H1 (cell line): Measurements from ENCODE around the gene SARNP. TPM values are rescaled to one million over a fixed set of nuclear protein-coding genes. Genes with fewer than 3 reads are reported as not detected.

ENCODE experiments used
- CEBPB ChIP-seq: IDR thresholded peaks from 2 replicates; pipeline ENCODE4 v1.6.1; 2012; ENCODE audit warnings: low read depth, low read length
- EP300 ChIP-seq, 2 experiments: IDR thresholded peaks; 1 replicate in 1 of 2; 2 replicates in 1 of 2; pipeline ENCODE4 v1.6.1; 2011 to 2012; ENCODE audit warnings: low read depth in 2 of 2, low read length in 2 of 2, mild to moderate bottlenecking in 2 of 2, borderline replicate concordance in 1 of 2, inconsistent platforms in 1 of 2, moderate library complexity in 1 of 2
- HDAC2 ChIP-seq, 2 experiments: fragments of 300-600 bp in 1 of 2; sonication (generic) in 1 of 2; IDR thresholded peaks; 2 replicates each; pipeline ENCODE4 v1.6.1; 2011 to 2012; ENCODE audit warnings: low read depth in 2 of 2, low read length in 2 of 2, mild to moderate bottlenecking in 2 of 2, moderate library complexity in 2 of 2, borderline replicate concordance in 1 of 2, inconsistent platforms in 1 of 2
- POLR2AphosphoS5 ChIP-seq: IDR thresholded peaks from 2 replicates; pipeline ENCODE4 v1.6.1; 2011; ENCODE audit warnings: low read depth, low read length
- SRF ChIP-seq: IDR thresholded peaks from 2 replicates; pipeline ENCODE4 v1.6.1; 2011; ENCODE audit warnings: mild to moderate bottlenecking, low read depth, low read length, moderate library complexity
- TAF7 ChIP-seq: optimal IDR thresholded peaks from 2 replicates; pipeline ENCODE3; 2011; ENCODE audit warnings: low read depth, mild to moderate bottlenecking, inconsistent platforms, low read length, moderate library complexity, borderline replicate concordance
- TEAD4 ChIP-seq: IDR thresholded peaks from 2 replicates; pipeline ENCODE4 v1.6.1; 2012; ENCODE audit warnings: low read depth, low read length, inconsistent platforms, mixed read lengths
- YY1 ChIP-seq: IDR thresholded peaks from 2 replicates; pipeline ENCODE4 v1.6.1; 2011; ENCODE audit warnings: low read depth, mild to moderate bottlenecking, low read length
- polyA plus RNA-seq, 7 experiments: library from polyadenylated mRNA; depleted of rRNA in 3 of 7; stranded (reverse) in 5 of 7; unstranded in 2 of 7; fragments of >200 nt in 5 of 7; fragments of 200-250 nt in 2 of 7; gene quantifications; 1 replicate in 5 of 7; 2 replicates in 1 of 7; 4 replicates in 1 of 7; pipeline versions ENCODE4 v1.2.1 to v1.2.3, GENCODE V29; 2011 to 2013; ENCODE audit warnings: missing spikeins in 2 of 7, mixed read lengths in 2 of 7
- total RNA-seq: library from RNA; stranded (reverse); fragmentation: NEBNext Ultra II Directional; extraction: Animal tissue kit (Norgen Biotek cat#: 25700); gene quantifications from 2 replicates; pipeline ENCODE4 v1.2.1, GENCODE V29; 2021
- TF ChIP-seq, protein P1 (sequence below): IDR thresholded peaks from 2 replicates; pipeline ENCODE4 v1.6.1; 2012; ENCODE audit warnings: inconsistent platforms

Gene SARNP
- total and polyA plus RNA-seq, 2 of the 8 experiments (the other 6 are each of a cell fraction or from before 2014, with no cell fraction given) = 114 to 226 TPM

DNA sequence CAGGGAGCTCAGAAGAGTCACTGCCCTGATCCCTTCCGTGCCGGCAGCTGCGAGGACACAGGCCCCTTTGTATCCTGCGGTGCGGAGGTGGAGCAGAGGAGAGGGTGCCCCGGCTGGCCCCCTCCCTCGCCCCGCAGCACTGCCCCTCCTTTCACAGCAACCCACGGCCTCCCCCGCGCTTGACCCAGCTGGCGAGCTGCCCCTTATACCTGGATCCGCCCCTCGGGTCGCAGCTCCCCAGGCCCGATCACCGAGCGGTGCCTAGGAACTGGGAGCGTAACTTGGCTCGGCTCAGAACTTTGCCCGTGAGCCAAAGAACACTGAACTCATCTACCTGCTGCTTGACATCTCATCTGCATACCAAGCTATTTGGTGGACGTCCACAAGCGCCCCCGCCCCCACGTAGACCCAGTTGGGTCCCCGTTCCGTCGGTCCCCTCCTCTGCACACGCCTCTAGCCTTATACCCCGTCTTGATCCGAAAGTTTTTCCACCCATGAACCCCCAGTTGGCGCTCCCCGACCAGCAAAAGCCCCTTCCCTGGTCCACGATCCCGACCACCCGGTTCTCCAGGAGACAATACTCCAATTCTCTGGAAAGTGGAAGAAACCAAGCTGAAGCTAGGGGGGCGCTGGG lies 12.6 kb upstream of the SARNP start (continued):
- no peak for TF ChIP-seq SRF
- TF ChIP-seq, protein P1, sequence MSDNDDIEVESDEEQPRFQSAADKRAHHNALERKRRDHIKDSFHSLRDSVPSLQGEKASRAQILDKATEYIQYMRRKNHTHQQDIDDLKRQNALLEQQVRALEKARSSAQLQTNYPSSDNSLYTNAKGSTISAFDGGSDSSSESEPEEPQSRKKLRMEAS = no peak
- peak; percentile 80 for TF ChIP-seq TEAD4
- no peak for TF ChIP-seq EP300 (IDR thresholded peaks at IDR 0.05; ENCODE audit: borderline replicate concordance in 1 of 2, low read depth in 2 of 2, low read length in 2 of 2)
- TF ChIP-seq HDAC2 (IDR thresholded peaks at IDR 0.05; ENCODE audit: borderline replicate concordance in 1 of 2, low read depth in 2 of 2, low read length in 2 of 2) = no peak
- no peak for TF ChIP-seq CEBPB
- peak; percentile 74 for TF ChIP-seq TAF7
- peak; percentile 63; the same call in 1 of the 2 replicates for TF ChIP-seq POLR2AphosphoS5
- no peak for TF ChIP-seq YY1
